ENCODE measurements around the gene PCBP1. TPM values are rescaled to one million over a fixed set of nuclear protein-coding genes. Genes with fewer than 3 reads are reported as not detected.

PCBP1 gene
- total and polyA plus RNA-seq, 9 of the 15 experiments (the other 6 are each of a cell fraction or from before 2014, with no cell fraction given) = 19.2 to 407 (median 78.1) TPM

GRCh38 chr2:70132244-70133126 is 45.2 kb downstream of the PCBP1 start (continued):
- TF ChIP-seq ARID4B (CRISPR knock-in tag; IDR thresholded peaks at IDR 0.05) (no peak), SIN3A (IDR thresholded peaks at IDR 0.05; ENCODE audit: borderline replicate concordance in 2 of 2, control insufficient read depth in 1 of 2, low read depth in 2 of 2, low read length in 2 of 2) (no peak), ZNF395 (CRISPR knock-in tag; IDR thresholded peaks at IDR 0.05) (0 out of 2 replicates have a peak, but pooled peaks have one; percentile 57), SRSF9 (IDR thresholded peaks at IDR 0.05; ENCODE audit: borderline replicate concordance, low read depth, low read length) (no peak), LCOR (CRISPR knock-in tag; IDR thresholded peaks at IDR 0.05) (0 out of 2 replicates have a peak, but pooled peaks have one; percentile 45), ZBTB2 (IDR thresholded peaks at IDR 0.05) (peak; percentile 65; the same call in 1 of the 2 replicates), UBTF (IDR thresholded peaks at IDR 0.05; ENCODE audit: borderline replicate concordance in 1 of 2, low read depth in 2 of 2, low read length in 2 of 2) (0 out of 4 replicates have a peak, but pooled peaks of 1 of the 2 experiments have one; percentile 40), ZNF780A (CRISPR knock-in tag; IDR thresholded peaks at IDR 0.05) (no peak), ZNF277 (CRISPR knock-in tag; IDR thresholded peaks at IDR 0.05; ENCODE audit: borderline replicate concordance) (no peak), HOMEZ (CRISPR knock-in tag; IDR thresholded peaks at IDR 0.05) (no peak), ZNF77 (CRISPR knock-in tag; IDR thresholded peaks at IDR 0.05) (no peak)

Measured in K562 (cell line).